Suppressor macrophage treated with lipopolysaccharide for 4 hours (primary cell): ENCODE results near the gene ZBTB49.

ENCODE experiments used
- DNase-seq: peaks from one replicate; pipeline ENCODE4 v3.0.0-alpha.2; 2020

Gene ZBTB49

DNA sequence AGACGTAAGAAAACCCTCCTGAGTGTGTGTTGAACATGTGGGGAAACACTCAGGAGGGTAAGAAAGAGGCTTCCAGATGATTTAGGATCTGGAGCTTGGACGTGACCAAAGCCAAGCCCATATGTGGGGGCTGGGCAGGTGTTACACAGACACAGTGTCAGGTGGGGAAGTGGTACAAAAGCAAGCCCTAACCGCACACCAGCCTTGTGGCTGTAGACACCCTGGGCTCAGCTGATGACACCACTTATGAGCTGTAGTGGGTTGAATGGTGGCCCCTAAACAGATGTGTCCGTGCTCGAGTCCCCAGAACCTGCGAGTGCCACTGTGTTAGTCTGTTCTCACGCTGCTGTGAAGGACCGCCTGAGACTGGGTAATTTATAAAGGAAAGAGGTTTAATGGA lies 71.8 kb downstream of the ZBTB49 start:
- DNase-seq = no peak

DNA sequence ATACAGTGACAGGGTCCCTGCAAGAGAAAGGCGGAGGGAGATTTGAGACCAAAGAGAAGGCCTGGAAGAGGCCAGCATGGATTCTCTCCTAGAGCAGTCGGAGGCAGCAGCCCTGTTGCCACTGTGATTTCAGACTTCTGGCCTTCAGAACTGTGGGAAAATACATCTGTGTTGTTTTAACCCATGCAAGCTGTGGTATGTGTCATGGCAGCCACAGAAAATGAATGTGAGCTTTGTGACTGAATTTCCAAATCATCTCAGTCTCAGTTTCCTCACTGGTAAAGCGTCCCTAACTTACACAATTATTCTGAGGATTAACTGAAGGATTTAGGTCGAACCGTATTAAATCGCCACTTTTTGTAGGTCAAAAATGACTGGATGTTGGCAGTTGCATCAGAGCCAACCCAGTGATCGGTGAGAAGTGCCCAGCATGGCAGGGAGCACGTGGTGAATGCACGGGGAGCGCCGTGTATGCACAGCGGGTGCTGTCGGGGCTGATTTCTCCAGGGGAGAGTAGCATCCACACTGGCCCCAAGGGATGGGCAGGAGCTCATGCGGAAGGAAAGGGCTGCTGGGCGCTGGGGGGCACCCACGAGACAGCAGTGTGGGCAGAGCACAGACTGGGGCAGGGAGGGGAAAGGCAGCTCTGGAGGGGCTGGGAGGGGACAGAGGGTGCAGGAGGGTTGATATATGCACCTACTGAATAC lies 73.1 kb downstream of the ZBTB49 start:
- DNase-seq = no peak

DNA sequence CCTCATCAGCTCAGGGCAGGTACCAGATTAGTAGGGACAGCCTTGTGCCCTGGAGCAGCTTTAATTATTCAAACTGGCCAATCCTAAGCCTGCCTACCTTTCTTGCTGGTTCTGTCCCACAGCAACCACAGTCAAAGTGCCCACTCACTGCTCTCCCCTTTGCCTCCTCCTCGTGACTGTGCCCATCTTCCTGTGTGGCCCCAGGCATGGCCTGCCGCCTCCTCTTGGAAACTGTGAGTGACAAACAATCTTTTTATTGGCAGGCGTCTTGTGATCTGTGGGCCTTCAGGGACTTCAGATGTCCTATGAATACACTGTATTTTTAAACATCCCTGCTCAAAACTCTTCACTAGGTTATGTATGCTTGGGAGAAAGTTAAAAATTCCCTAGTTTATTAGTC lies 74.0 kb downstream of the ZBTB49 start:
- DNase-seq = no peak

DNA sequence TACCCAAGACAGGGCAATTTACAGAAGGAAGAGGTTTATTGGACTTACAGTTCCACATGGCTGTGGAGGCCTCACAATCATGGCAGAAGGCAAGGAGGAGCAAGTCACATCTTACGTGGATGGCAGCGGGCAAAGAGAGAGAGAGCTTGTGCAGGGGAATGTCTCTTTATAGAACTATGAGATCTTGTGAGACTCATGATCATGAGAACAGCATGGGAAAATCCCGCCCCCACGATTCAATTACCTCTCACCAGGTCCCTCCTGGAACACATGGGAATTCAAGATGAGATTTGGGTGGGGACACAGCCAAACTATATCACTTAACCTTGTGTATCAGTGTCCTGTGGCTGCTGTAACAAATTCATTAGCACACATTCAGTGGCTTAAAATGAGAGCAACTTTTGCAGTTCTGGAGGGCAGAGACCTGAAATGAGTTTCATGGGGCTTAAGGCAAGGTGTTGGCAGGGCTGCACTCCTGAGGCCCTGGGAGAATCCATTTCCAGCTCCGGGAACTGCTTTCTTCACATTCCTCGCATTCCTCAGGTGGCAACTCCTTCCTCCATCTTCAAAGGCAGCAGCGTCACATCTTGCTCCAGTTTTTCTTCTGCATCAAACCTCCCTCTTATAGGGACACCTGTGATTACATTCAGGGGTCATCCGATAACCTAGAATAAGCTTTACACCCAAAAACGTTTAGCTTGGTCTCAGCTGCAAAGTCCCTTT lies 74.6 kb downstream of the ZBTB49 start:
- DNase-seq = no peak

DNA sequence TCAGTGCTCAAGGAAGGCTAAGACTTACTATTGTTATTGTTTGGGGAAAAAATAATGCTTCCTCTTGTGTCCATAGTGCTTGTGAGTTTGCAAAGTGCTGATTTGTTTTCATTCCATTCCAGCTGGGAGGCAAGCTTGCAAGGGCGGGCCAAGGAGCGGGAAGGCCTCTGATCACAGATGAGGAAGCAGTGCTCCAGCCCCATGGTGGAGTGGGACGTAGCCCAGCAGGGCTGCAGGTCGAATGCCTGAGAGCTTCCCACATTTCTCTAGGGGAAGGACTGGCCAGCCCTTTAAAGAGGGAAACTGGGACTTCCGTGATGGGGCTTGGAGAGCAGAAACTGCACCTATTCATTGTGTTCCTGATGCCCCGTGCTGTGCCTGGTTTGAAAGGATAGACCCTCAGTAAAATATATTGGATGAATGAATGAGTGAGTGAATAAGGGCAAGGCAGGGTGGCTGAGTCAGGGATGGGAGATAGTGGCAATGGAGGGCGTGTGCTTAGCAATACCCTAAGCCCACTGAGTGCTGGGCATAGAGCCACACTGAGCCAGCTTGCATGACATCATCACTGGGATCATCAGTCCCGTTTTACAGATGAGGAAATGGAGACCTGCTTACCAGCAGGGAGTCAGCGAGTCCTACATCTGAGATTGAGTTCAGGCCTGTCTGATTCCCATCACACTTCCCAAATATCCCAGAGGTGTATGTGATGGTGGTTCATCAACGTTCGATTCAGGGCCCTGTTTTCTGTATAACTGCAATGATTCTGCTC lies 78.9 kb downstream of the ZBTB49 start:
- no peak for DNase-seq
